Measurements from ENCODE around the gene ACAP3. TPM values are rescaled to one million over a fixed set of nuclear protein-coding genes. Genes with fewer than 3 reads are reported as not detected.
"Not testable (repeated sequence)": the region's sequence is repeated elsewhere in the genome, so short reads cannot be mapped to it uniquely, and the experiment has no call there.

Gene ACAP3
- polyA plus RNA-seq, 3 donors = 22.4 to 39.1 (median 38.3) TPM

DNA sequence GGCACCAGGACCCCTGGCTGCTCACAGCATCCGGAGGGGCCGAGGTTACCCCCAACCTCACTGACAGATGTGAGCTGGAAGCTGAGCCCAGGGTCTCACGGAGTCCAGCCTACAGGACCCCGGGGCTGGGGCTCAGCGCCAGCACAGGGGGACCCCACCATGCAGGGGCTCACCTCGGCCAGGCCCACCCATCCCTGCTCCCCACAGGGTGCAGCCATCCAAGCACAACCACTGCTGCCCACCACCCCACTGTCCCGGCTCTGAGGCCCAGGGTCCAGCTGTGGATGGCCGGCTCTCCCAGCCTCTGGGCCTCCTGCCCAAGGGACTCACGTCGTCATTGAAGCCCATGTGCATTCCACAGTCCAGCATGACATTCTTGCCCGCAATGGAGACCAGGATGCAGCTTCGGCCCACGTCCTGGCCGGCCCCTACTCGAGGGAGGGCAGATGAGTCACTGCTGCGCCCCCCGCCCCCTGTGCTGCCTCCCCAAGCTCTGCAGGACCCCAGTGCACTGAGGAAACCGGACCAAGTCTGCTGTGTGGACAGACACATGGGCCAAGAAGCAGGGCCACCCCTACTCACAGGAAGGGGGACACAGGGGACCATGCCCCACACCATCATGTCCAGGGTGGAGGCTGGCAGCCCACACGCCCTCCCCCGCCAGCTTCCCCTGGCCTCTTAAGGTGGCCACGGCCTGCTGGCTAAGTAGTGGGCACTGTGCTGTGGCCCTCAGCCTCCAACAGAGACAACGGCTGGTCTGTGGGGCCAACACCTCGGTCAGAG is 13.1 kb upstream of the ACAP3 start:
- no peak for DNase-seq (ENCODE audit: extremely low read depth in 1 of 11, low read depth in 9 of 11, low spot score in 4 of 11)

DNA sequence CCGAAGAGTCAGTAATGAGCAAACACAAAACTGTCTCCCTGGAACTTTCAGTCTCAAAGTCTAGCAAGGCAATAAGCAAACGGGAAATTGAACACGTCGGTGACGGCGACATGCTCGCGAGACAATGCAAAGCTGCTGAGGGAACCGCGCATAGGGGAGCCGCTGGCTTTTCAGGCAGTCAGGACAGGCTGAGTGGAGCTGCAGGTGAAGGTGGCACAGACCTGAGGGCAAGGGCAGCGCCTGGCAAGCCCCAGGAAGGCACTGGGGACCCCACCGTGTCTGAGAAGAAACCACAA is 11.9 kb upstream of the ACAP3 start:
- no peak for DNase-seq (ENCODE audit: extremely low read depth in 1 of 11, low read depth in 9 of 11, low spot score in 4 of 11)

DNA sequence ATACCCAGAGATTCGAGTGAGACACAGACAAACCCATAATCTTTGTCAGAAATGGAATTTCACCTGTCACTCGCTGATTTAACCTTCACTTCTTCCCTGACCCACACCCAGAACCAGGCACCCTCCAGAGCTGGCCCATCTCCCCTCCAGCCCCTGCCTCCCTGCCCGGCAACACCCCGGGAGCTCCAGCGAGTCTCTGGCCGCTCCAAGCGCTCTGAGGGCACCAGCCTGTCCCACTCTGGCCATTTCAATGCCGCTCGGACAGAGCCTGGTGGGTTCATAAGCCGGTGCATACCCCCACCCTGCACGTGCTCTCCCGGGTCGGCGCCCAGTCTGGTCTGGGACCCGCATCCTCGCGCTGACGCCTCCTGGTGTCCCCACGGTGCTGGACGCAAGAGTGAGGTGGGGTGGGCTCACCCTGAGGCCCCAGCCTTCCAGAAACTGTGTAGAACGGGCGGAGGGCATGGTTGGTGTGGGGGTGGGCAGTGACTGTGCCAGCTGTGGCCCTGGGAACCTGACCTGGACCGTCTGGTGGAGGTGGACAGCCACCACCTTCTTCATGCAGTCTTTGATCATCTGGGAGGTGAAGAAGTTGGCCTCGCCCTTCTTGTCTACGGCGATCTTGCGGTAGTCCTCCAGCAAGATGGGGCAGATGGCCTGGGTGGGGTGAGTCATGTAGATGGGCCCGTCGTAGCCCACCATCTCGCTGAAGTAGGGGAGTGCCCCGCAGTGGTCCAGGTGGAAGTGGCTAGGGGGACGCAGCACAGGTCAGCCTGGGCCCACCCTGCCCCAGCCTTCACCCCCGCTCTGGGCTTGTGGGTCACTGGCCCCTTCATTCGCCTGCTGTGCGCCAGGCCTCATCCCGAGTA is 11.3 kb upstream of the ACAP3 start:
- no peak for DNase-seq (ENCODE audit: extremely low read depth in 1 of 11, low read depth in 9 of 11, low spot score in 4 of 11)

DNA sequence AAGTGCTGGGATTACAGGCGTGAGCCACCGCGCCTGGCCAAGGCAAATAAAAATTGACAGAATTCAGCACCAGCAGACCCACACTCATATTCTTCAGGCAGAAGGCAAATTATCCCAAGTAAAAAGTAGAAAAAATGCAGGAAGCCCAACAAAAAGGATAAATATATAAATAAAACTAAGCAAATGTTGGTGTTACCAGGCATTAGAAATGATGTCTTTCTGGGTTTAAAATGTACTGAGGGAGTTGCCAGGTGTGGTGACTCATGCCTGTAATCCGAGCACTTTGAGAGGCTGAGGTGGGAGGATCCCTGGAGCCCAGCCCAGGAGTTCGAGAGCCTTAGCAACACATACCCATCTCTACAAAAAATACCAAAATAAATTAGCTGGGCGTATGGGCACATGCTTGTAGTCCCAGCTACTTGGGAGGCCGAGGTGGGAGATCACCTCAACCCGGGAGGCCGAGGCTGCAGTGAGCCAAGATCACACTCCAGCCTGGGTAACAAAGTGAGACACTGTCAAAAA is 10.5 kb upstream of the ACAP3 start:
- no peak for DNase-seq (ENCODE audit: extremely low read depth in 1 of 11, low read depth in 9 of 11, low spot score in 4 of 11)

DNA sequence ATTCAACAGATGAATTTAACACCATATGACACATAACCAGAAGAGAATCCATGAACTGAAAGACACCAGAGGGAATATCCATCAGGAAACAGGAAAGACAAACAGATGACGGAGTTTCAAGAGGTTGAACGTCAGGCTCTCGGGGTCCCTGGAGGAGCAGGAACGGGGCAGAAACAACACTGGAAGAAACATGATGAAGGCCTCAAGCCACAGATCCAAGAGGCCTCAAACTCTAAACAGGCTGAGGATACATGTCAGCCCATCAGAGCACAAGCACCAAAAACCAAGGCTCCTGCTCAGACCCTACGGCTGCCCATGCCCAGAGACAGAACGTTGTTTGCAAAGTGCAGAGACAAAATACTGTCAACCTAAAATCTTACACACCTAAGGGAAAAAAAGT is 9.7 kb upstream of the ACAP3 start:
- DNase-seq (ENCODE audit: extremely low read depth in 1 of 11, low read depth in 9 of 11, low spot score in 4 of 11) = no peak

- DNase-seq (ENCODE audit: extremely low read depth in 1 of 11, low read depth in 9 of 11, low spot score in 4 of 11) = not testable (repeated sequence)
These were observed 8.5 kb upstream of the ACAP3 start for GRCh38 chr1:1316199-1316598.

DNA sequence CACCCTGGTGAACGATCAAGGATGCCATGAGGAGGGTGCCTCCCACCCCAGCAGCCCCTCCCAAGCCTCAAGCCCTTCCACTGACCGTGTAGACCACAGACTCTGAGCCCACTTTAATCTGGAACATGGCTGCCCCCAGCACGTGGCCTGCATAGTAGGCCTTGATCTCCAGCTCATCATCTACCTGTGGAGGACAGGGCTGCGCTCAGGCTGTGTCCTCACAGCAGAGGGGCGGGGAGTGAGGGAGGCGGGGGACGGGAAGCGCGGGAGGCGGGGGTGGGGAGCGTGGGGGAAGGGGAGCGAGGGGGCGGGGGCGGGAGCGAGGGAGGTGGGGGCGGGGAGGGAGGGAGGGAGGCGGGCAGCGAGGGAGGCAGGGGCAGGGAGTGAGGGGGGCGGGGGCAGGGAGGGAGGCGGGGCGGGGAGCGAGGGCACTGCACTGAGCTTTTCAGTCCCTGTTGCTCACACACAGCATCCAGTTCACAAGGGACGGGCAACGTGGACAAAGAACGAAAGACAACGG is 7.8 kb upstream of the ACAP3 start:
- no peak for DNase-seq (ENCODE audit: extremely low read depth in 1 of 11, low read depth in 9 of 11, low spot score in 4 of 11)

DNA sequence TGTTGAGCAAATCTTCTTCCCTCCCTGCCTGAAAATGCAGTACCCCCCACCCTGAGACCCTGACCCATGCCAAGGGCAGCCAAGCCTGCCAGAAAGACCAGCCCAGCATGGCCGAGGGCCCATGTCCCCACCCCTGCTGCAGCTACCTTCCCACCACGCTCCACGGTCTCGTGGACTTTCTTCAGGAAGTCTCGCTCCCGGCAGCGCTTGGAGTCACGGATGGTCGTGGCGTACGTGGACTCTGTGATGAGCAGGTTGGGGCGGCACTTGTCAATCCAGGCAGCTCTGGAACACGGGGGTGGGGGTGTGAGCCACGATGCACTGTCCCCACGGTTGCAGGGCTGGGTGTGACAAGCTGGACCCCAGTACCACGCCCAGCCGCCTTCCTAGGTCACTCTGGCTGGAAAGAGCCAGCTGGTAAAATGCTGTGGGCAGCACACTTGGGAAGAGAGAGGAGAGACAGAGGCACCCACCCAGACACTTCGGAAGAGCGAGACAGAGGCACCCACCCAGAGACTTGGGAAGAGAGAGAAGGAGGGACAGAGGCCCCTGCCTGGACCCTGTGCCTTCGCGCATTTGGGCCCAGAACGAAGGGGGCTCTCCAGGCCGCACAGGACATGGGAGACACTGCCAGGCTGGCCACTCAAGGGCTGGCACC is 7.1 kb upstream of the ACAP3 start:
- DNase-seq (ENCODE audit: extremely low read depth in 1 of 11, low read depth in 9 of 11, low spot score in 4 of 11) = no peak

DNA sequence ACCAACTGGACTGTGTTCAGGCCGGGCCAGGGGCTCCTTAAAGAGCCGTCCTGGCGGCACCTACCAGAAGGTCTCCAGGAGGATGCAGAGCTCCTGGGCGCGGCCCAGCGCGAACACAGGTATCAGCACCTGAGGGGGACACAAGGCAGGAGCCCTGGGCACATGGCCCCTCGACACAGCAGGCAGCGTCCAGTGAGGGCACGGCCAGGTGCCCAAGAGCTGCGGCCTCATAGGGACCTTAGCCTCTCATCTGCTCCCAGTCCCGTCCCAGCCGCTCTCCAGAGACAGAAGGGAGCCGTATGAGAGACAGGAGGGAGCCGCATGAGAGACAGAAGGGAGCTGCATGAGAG is 6.5 kb upstream of the ACAP3 start:
- no peak for DNase-seq (ENCODE audit: extremely low read depth in 1 of 11, low read depth in 9 of 11, low spot score in 4 of 11)

GRCh38 chr1:1313500-1314236 is 5.9 kb upstream of the ACAP3 start:
- DNase-seq (ENCODE audit: extremely low read depth in 1 of 11, low read depth in 9 of 11, low spot score in 4 of 11) = no peak

GRCh38 chr1:1312450-1313314 is 5.0 kb upstream of the ACAP3 start:
- no peak for DNase-seq (ENCODE audit: extremely low read depth in 1 of 11, low read depth in 9 of 11, low spot score in 4 of 11)

GRCh38 chr1:1311107-1312104 is 3.7 kb upstream of the ACAP3 start:
- DNase-seq (ENCODE audit: extremely low read depth in 1 of 11, low read depth in 9 of 11, low spot score in 4 of 11) = no peak

DNA sequence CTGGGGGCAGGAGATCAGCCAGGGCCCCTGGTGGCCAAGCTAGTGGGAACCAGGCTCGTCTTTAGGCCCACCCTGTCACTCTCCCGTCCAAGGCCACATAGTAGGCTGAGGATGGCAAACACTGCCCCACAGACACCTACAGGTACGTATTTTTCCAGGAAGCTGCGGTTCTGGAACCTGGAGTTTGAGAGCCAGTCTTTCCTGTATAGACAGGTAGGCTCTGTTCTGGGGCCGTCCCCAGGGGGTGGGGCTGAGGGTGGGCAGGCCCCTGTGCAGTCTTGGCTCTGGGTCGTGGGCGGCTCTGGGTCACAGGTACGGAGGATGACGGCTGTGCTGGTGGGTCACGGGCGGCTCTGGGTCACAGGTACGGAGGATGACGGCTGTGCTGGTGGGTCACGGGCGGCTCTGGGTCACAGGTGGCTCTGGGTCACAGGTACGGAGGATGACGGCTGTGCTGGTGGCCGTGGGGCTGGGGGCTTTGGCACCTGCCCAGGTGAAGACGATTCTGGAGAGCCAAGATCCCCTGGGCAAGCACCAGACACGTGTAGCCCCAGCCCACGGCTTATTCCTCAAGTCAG is 2.8 kb upstream of the ACAP3 start:
- DNase-seq (ENCODE audit: extremely low read depth in 1 of 11, low read depth in 9 of 11, low spot score in 4 of 11) = no peak

GRCh38 chr1:1310109-1310385 is 2.3 kb upstream of the ACAP3 start:
- DNase-seq (ENCODE audit: extremely low read depth in 1 of 11, low read depth in 9 of 11, low spot score in 4 of 11) = no peak

- DNase-seq (ENCODE audit: extremely low read depth in 1 of 11, low read depth in 9 of 11, low spot score in 4 of 11) = no peak
These were observed 1.8 kb upstream of the ACAP3 start for GRCh38 chr1:1309251-1310108.

DNA sequence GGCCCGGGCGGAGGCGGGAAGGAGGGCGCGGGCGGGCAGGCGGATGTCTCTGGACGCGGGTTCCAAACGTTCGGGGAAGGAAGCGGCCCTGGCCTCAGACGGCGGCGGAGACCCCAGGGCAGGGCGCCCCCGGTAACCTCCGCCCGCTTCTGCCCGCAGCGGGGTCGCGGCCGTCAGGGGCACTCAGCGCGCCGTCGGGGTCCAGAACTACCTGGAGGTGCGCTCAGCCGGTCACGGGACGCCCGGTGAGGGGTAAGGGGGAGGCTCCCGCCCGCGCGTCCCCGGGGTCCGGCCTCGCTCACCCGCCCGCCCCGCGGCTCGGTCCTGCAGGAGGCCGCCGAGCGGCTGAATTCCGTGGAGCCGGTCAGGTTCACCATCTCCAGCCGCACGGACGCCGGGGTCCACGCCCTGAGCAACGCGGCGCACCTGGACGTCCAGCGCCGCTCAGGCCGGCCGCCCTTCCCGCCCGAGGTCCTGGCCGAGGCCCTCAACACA is 1.1 kb upstream of the ACAP3 start:
- no peak for DNase-seq (ENCODE audit: extremely low read depth in 1 of 11, low read depth in 9 of 11, low spot score in 4 of 11)
